Osteoblast (primary cell): ENCODE results near the gene FAM156A. TPM values are rescaled to one million over a fixed set of nuclear protein-coding genes. Genes with fewer than 3 reads are reported as not detected.
"Not testable (repeated sequence)": the region's sequence is repeated elsewhere in the genome, so short reads cannot be mapped to it uniquely, and the experiment has no call there.

Experiments used
- DNase-seq: peaks from one replicate; pipeline ENCODE4 v3.0.0; 2011; ENCODE audit warnings: low spot score, mixed read lengths; ENCODE audit not compliant: insufficient read length; ENCODE audit errors: missing footprints
- H2AFZ ChIP-seq: 2 replicates; pipeline ENCODE4 v1.6.0; 2011; ENCODE audit warnings: mild to moderate bottlenecking, low read length
- H3K27ac ChIP-seq: 2 replicates; pipeline ENCODE4 v1.5.1; 2011; ENCODE audit warnings: mild to moderate bottlenecking, low read depth, low read length, moderate library complexity
- H3K27me3 ChIP-seq: 2 replicates; pipeline ENCODE4 v1.6.0; 2012; ENCODE audit warnings: mild to moderate bottlenecking, control low read depth, inconsistent platforms, low read length, moderate library complexity; ENCODE audit not compliant: insufficient read depth
- H3K36me3 ChIP-seq: 2 replicates; pipeline ENCODE4 v1.5.1; 2011; ENCODE audit warnings: mild to moderate bottlenecking, low read length, control low read depth, moderate library complexity; ENCODE audit not compliant: insufficient read depth
- H3K4me1 ChIP-seq: 2 replicates; pipeline ENCODE4 v1.5.1; 2011; ENCODE audit warnings: mild to moderate bottlenecking, low read length, control low read depth, moderate library complexity; ENCODE audit not compliant: insufficient read depth
- H3K4me2 ChIP-seq: 2 replicates; pipeline ENCODE4 v1.6.0; 2011; ENCODE audit warnings: mild to moderate bottlenecking, low read length; ENCODE audit not compliant: insufficient read depth
- H3K4me3 ChIP-seq: fragments of 200-600 bp; sonication (generic); 3 replicates; pipeline ENCODE4 v1.5.1; 2012; ENCODE audit warnings: mild to moderate bottlenecking, low read length, inconsistent platforms; ENCODE audit not compliant: insufficient read depth
- H3K79me2 ChIP-seq: 2 replicates; pipeline ENCODE4 v1.6.0; 2012; ENCODE audit warnings: mild to moderate bottlenecking, low read length, control low read depth, inconsistent platforms; ENCODE audit not compliant: insufficient read depth
- H3K9me3 ChIP-seq: 2 replicates; pipeline ENCODE4 v1.5.1; 2011; ENCODE audit warnings: low read depth, low read length, control low read depth
- H4K20me1 ChIP-seq: 2 replicates; pipeline ENCODE4 v1.6.0; 2012; ENCODE audit warnings: mild to moderate bottlenecking, low read length, control low read depth; ENCODE audit not compliant: insufficient read depth
- total RNA-seq: library from RNA; depleted of rRNA; stranded (reverse); fragments of >200 nt; gene quantifications from 2 replicates; pipeline ENCODE4 v1.2.3, GENCODE V29; 2012

FAM156A gene
- total RNA-seq, 1 donor: 16.6 TPM

GRCh38 chrX:52948265-52948664 is 10.1 kb downstream of the FAM156A start:
- not testable (repeated sequence) for H3K27ac ChIP-seq, H4K20me1 ChIP-seq, H3K79me2 ChIP-seq, H3K4me1 ChIP-seq, H3K27me3 ChIP-seq, H3K4me3 ChIP-seq, H3K36me3 ChIP-seq, H3K9me3 ChIP-seq, DNase-seq, H3K4me2 ChIP-seq, H2AFZ ChIP-seq

- not testable (repeated sequence) for H3K36me3 ChIP-seq, DNase-seq, H3K27ac ChIP-seq, H4K20me1 ChIP-seq, H3K27me3 ChIP-seq, H3K4me2 ChIP-seq, H3K79me2 ChIP-seq, H3K4me3 ChIP-seq, H3K9me3 ChIP-seq, H3K4me1 ChIP-seq, H2AFZ ChIP-seq
These were observed 10.8 kb downstream of the FAM156A start for GRCh38 chrX:52947501-52947900.

GRCh38 chrX:52945838-52946494 is 12.4 kb downstream of the FAM156A start:
- H3K4me3 ChIP-seq, H3K9me3 ChIP-seq, H2AFZ ChIP-seq, H3K27me3 ChIP-seq, DNase-seq, H3K27ac ChIP-seq, H4K20me1 ChIP-seq, H3K79me2 ChIP-seq, H3K4me1 ChIP-seq, H3K4me2 ChIP-seq, H3K36me3 ChIP-seq: not testable (repeated sequence)

- not testable (repeated sequence) for H3K27me3 ChIP-seq, DNase-seq, H3K27ac ChIP-seq, H3K36me3 ChIP-seq, H3K4me1 ChIP-seq, H4K20me1 ChIP-seq, H3K79me2 ChIP-seq, H3K4me2 ChIP-seq, H3K9me3 ChIP-seq, H2AFZ ChIP-seq, H3K4me3 ChIP-seq
These were observed 16.6 kb downstream of the FAM156A start for GRCh38 chrX:52941728-52942127.

GRCh38 chrX:52940704-52941103 is 17.6 kb downstream of the FAM156A start:
- H2AFZ ChIP-seq, H3K27me3 ChIP-seq, H3K27ac ChIP-seq, H3K9me3 ChIP-seq, H3K36me3 ChIP-seq, H3K79me2 ChIP-seq, H3K4me3 ChIP-seq, H4K20me1 ChIP-seq, H3K4me2 ChIP-seq, DNase-seq, H3K4me1 ChIP-seq: not testable (repeated sequence)

- Histone ChIP-seq H3K4me3 (peak overlapping the region; percentile 79), H2AFZ (peak overlapping the region; percentile 86), H3K27ac (peak overlapping the region; percentile 92), H3K4me1 (peaks cover 11% of the 10 kb centered on the region), H3K4me2 (peak overlapping the region; percentile 94)
- DNase-seq: peak; percentile 54
- H3K27me3 ChIP-seq, H3K79me2 ChIP-seq, H3K36me3 ChIP-seq, H4K20me1 ChIP-seq, H3K9me3 ChIP-seq: not testable (repeated sequence)
These were observed 22.9 kb downstream of the FAM156A start for GRCh38 chrX:52935470-52935784.
